GM18526 (cell line): ENCODE data around the gene JMJD7.

Experiments used
- POLR2A ChIP-seq: IDR thresholded peaks from 3 replicates; pipeline ENCODE4 v1.6.1; 2011; ENCODE audit not compliant: insufficient read length; ENCODE audit errors: extremely low read depth

The JMJD7 gene

GRCh38 chr15:41794081-41794480 lies 33.8 kb upstream of the JMJD7 start:
- TF ChIP-seq POLR2A, result no peak

GRCh38 chr15:41795996-41796856 lies 31.7 kb upstream of the JMJD7 start:
- TF ChIP-seq POLR2A, result no peak

DNA sequence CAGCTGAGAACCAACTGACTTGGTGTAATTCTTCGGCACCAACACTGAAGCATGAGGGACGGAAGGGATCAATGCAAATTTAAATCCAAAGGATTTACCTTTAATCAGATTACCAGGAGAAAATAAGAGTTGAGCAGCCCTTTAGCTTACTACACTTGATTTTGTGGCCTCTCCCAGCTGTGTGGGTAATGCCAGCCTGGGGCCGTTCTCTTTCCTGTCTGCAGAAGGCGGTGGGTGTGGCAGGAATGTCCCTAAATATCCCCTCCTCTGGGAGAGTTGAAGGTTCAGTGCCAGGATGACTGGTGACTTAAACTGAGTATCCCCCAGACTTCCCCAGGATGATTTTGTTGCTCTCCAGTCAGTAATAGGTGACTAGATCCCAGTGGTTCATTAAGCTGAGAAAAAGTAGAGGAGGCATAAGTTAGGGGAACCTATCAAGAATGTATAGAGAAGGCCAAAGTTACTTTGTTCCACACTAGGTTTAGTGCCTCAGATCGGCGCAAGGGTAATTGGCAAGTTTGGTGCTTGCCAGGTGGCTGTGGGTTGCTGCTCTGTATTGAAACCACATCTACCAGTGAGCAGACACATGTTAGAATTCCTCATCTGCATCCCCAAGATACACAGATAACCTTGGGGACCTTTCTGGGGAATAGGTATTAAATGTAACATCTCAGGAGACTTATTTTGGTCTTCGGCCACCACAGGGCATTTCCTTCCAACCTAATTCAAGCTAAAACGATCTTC lies 30.5 kb upstream of the JMJD7 start:
- no peak for TF ChIP-seq POLR2A

GRCh38 chr15:41798607-41799487 lies 29.0 kb upstream of the JMJD7 start:
- TF ChIP-seq POLR2A, result no peak

- TF ChIP-seq POLR2A, result no peak
Observed at GRCh38 chr15:41799488-41799805, 28.4 kb upstream of the JMJD7 start.

DNA sequence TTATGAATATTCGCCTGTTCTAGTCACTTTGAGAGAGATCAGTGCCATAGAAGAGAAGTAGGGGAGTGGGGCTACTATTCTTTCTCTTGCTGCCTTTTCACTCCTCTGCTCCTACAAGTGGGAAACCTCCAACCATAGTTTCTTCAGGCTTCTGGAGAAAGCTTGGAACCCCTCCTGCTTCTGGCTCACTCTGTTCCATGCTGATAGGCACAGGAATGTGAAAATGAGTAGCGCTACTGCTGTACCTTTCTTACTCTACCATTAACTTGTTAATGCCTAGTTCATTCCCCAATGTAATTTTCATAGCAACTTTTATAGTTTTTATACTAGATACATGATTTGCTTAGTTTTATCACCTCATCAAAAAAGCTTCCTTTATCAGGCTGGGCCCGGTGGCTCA lies 26.7 kb upstream of the JMJD7 start:
- TF ChIP-seq POLR2A, result no peak

DNA sequence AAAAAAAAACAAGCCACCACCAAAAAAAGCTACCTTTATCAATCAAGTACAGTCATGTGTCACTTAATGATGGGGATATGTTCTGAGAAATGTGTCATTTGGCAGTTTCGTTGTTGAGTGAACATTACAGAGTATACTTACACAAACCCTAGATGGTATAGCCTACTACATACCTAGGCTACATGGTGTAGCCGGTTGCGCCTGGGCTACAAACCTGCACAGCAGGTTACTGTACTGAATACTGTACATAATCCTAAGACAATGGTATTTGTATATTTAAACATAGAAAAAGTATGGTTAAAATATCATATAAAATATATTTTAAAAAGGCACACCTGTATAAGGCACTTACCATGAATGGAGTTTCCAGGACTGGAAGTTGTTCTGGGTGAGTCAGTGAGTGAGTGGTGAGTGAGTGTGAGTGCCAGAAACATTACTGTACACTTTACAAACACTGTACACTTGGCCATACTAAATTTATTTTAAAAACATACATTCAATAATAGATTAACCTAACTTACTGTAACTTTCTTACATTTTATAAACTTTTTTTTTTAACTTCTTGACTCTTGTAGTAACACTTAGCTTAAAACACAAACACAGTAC lies 25.9 kb upstream of the JMJD7 start:
- TF ChIP-seq POLR2A, result no peak

- TF ChIP-seq POLR2A, result no peak
Observed at GRCh38 chr15:41804361-41804760, 23.5 kb upstream of the JMJD7 start.

- TF ChIP-seq POLR2A, result no peak
Observed at GRCh38 chr15:41804916-41805666, 22.8 kb upstream of the JMJD7 start.

GRCh38 chr15:41805711-41806110 lies 22.2 kb upstream of the JMJD7 start:
- no peak for TF ChIP-seq POLR2A

- TF ChIP-seq POLR2A, result no peak
Observed at GRCh38 chr15:41806291-41807181, 21.4 kb upstream of the JMJD7 start.

DNA sequence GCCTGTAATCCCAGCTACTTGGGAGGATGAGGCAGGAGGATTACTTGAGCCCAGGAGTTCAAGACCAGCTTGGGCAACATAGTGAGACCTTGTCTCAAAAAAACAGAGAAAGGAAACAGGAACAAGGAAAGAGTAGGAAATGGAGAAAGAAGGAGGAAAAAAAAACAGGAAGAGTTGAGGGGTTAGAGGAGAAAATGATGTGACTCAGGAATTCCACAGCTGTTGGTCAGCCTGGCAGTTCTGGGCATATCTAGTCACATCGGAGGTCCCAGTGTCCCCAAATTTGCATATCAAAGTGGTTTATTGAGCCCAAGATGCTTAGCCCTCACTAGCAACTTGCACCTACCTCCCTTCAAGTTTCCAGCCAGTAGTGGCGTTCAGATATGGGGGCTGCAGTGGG lies 18.8 kb upstream of the JMJD7 start:
- no peak for TF ChIP-seq POLR2A

- no peak for TF ChIP-seq POLR2A
Observed at GRCh38 chr15:41809526-41810220, 18.2 kb upstream of the JMJD7 start.
